ENCODE measurements around the gene ATG12. TPM values are rescaled to one million over a fixed set of nuclear protein-coding genes. Genes with fewer than 3 reads are reported as not detected.
A peak's percentile ranks its signal among the peaks of the same experiment; 100 is the strongest.

The ATG12 gene
- polyA plus RNA-seq, 1 donor from 2014 or later, result 141 TPM

DNA sequence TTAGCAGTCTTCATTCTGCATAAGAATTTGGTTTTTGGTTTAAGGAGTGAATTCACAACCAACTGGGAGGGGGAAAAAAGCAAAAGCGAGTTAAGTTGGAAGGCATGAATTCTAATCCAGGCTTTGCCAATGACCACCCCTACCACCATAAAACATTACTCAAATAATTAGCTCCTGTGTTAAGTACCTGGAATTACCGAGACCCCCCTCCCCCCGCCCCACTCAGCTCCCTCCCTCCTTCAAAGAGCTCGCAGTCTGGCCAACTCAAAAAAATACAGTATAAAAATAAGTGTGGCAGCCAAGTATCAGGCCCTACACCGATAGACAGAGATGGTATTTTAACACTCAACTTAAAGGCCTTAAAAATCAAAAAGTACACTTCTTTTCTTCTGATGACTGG is 492 bp downstream of the ATG12 start:
- Histone ChIP-seq H3K9me3 (ENCODE audit: low read length) (no peaks in the 10 kb centered on the region), H3K27ac (ENCODE audit: low read length) (peak overlapping the region; percentile 78), H2AFZ (ENCODE audit: low read depth, low read length) (peak overlapping the region; percentile 78), H4K20me1 (ENCODE audit: insufficient read depth) (no peaks in the 10 kb centered on the region), H3K36me3 (ENCODE audit: insufficient read depth, low read length) (no peaks in the 10 kb centered on the region), H3K79me2 (replicated peaks; ENCODE audit: insufficient read depth, low read length) (peaks cover 66% of the 10 kb centered on the region), H3K9ac (ENCODE audit: low read length) (peak overlapping the region; percentile 78), H3F3A (ENCODE audit: insufficient read depth, low read length, poor library complexity, severe bottlenecking) (no peaks in the 10 kb centered on the region), H3K27me3 (ENCODE audit: insufficient read depth, low read depth, low read length) (no peaks in the 10 kb centered on the region), H3K4me2 (ENCODE audit: low read length) (peak overlapping the region; percentile 69), H3K9me2 (ENCODE audit: insufficient read depth, low read length) (no peaks in the 10 kb centered on the region), H3K4me3 (ENCODE audit: low read length) (peak overlapping the region; percentile 80)
- TF ChIP-seq EP300 (conservative IDR thresholded peaks at IDR 0.05; ENCODE audit: poor library complexity, severe bottlenecking) (no peak), EZH2 (IDR thresholded peaks at IDR 0.05; ENCODE audit: borderline replicate concordance, insufficient read depth, low read length, poor library complexity, severe bottlenecking) (no peak), MXI1 (conservative IDR thresholded peaks at IDR 0.05; ENCODE audit: poor library complexity, severe bottlenecking) (no peak), SMC3 (conservative IDR thresholded peaks at IDR 0.05; ENCODE audit: poor library complexity) (no peak), RAD21 (conservative IDR thresholded peaks at IDR 0.05) (no peak), POLR2AphosphoS5 (IDR thresholded peaks at IDR 0.05) (no peak), TAF1 (IDR thresholded peaks at IDR 0.05; ENCODE audit: low read depth) (no peak)
- TF ChIP-seq, protein P1, sequence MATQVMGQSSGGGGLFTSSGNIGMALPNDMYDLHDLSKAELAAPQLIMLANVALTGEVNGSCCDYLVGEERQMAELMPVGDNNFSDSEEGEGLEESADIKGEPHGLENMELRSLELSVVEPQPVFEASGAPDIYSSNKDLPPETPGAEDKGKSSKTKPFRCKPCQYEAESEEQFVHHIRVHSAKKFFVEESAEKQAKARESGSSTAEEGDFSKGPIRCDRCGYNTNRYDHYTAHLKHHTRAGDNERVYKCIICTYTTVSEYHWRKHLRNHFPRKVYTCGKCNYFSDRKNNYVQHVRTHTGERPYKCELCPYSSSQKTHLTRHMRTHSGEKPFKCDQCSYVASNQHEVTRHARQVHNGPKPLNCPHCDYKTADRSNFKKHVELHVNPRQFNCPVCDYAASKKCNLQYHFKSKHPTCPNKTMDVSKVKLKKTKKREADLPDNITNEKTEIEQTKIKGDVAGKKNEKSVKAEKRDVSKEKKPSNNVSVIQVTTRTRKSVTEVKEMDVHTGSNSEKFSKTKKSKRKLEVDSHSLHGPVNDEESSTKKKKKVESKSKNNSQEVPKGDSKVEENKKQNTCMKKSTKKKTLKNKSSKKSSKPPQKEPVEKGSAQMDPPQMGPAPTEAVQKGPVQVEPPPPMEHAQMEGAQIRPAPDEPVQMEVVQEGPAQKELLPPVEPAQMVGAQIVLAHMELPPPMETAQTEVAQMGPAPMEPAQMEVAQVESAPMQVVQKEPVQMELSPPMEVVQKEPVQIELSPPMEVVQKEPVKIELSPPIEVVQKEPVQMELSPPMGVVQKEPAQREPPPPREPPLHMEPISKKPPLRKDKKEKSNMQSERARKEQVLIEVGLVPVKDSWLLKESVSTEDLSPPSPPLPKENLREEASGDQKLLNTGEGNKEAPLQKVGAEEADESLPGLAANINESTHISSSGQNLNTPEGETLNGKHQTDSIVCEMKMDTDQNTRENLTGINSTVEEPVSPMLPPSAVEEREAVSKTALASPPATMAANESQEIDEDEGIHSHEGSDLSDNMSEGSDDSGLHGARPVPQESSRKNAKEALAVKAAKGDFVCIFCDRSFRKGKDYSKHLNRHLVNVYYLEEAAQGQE (IDR thresholded peaks at IDR 0.05; ENCODE audit: borderline replicate concordance), result no peak
- TF ChIP-seq, protein P2, sequence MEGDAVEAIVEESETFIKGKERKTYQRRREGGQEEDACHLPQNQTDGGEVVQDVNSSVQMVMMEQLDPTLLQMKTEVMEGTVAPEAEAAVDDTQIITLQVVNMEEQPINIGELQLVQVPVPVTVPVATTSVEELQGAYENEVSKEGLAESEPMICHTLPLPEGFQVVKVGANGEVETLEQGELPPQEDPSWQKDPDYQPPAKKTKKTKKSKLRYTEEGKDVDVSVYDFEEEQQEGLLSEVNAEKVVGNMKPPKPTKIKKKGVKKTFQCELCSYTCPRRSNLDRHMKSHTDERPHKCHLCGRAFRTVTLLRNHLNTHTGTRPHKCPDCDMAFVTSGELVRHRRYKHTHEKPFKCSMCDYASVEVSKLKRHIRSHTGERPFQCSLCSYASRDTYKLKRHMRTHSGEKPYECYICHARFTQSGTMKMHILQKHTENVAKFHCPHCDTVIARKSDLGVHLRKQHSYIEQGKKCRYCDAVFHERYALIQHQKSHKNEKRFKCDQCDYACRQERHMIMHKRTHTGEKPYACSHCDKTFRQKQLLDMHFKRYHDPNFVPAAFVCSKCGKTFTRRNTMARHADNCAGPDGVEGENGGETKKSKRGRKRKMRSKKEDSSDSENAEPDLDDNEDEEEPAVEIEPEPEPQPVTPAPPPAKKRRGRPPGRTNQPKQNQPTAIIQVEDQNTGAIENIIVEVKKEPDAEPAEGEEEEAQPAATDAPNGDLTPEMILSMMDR (IDR thresholded peaks at IDR 0.05; ENCODE audit: poor library complexity, severe bottlenecking), result no peak

DNA sequence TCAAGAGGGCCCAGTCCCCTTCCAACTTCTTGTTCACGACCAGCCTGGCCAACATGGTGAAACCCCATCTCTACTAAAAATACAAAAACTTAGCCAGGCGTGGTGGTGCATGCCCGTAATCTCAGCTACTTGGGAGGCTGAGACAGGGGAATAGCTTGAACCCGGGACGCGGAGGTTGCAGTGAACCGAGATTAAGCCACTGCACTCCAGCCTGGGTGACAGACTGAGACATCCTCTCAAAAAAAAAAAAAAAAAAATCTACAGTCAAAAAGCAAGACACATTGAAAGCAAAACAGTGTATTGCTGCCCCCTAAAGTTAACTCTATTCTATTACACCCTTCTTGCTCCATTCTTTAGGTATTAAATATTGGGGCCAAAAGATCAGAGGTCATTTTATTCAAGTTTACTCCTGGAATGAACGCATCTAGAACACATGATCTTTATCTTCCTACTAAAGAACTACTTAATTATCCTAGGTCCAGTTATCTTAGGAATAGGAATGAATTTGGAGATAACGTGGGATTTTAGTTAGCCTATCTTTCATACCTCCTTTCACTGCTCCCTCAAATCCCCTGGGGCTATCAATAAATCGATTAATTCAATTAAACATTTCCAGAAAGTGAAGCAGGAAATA is 2.4 kb downstream of the ATG12 start:
- Histone ChIP-seq H3K27me3 (ENCODE audit: insufficient read depth, low read depth, low read length) (no peaks in the 10 kb centered on the region), H3K9me3 (ENCODE audit: low read length) (no peaks in the 10 kb centered on the region), H3K79me2 (replicated peaks; ENCODE audit: insufficient read depth, low read length) (peaks cover 48% of the 10 kb centered on the region), H3K9ac (ENCODE audit: low read length) (no peak overlapping the region), H3K4me3 (ENCODE audit: low read length) (peak overlapping the region; percentile 80), H3F3A (ENCODE audit: insufficient read depth, low read length, poor library complexity, severe bottlenecking) (no peaks in the 10 kb centered on the region), H3K36me3 (ENCODE audit: insufficient read depth, low read length) (no peaks in the 10 kb centered on the region), H2AFZ (ENCODE audit: low read depth, low read length) (no peak overlapping the region), H3K27ac (ENCODE audit: low read length) (no peak overlapping the region), H3K9me2 (ENCODE audit: insufficient read depth, low read length) (no peaks in the 10 kb centered on the region), H3K4me2 (ENCODE audit: low read length) (no peak overlapping the region), H4K20me1 (ENCODE audit: insufficient read depth) (no peaks in the 10 kb centered on the region)
- TF ChIP-seq SMC3 (conservative IDR thresholded peaks at IDR 0.05; ENCODE audit: poor library complexity), result peak; percentile 72
- TF ChIP-seq, protein P1 (IDR thresholded peaks at IDR 0.05; ENCODE audit: borderline replicate concordance), result no peak
- TF ChIP-seq, protein P2 (IDR thresholded peaks at IDR 0.05; ENCODE audit: poor library complexity, severe bottlenecking), result peak; percentile 72
- peak; percentile 71 for TF ChIP-seq RAD21 (conservative IDR thresholded peaks at IDR 0.05)

Data from neural cell (in vitro differentiated cells).